Stimulated activated CD8-positive, alpha-beta memory T cell treated with anti-CD3 and anti-CD28 coated beads, Interleukin-15, amount 100 ng/mL, for 4 hours (primary cell): ENCODE data around the gene POLR3B.

Experiments used
- DNase-seq, 2 donors: peaks; one replicate each; pipeline ENCODE4 v3.0.0-alpha.2; 2020; ENCODE audit warnings: low read depth in 2 of 2

The POLR3B gene

DNA sequence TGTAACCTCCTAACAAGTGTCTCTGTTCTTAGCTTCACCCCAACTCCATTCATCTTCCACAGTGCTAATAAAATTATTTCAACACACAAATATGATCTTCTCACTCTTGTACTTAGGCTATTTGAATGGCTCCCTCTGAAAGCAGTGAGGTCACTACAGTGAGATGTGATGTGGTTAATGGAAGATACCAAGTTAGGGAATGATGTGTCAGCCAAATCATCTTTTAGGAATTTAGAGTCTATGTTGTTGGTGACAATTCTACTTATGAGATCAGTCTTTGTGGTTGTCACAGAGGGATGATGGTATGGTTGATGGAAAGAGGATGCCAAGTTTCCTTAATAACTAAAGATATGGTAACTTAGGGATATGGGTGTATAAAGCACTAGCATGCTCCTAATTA lies 57.6 kb downstream of the POLR3B start:
- no peak for DNase-seq

DNA sequence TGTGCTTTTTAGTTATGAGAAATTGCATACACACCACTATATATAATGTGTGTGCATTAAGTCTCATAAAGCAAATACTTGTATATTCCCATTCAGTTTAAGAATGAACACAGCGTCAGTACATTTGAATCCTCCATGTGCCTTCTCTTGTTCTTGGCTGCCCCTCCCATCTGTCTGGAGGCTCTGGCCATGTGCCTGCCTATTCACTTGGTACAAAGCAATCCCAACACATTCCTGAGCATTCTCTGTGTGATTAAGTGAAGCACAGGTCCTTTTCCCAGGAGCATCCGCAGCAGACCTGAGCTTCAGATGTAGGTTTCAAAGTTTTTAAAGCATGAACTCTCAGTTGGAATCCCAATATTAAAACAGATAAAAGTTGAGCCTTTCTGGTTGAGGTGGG lies 58.7 kb downstream of the POLR3B start:
- no peak for DNase-seq

DNA sequence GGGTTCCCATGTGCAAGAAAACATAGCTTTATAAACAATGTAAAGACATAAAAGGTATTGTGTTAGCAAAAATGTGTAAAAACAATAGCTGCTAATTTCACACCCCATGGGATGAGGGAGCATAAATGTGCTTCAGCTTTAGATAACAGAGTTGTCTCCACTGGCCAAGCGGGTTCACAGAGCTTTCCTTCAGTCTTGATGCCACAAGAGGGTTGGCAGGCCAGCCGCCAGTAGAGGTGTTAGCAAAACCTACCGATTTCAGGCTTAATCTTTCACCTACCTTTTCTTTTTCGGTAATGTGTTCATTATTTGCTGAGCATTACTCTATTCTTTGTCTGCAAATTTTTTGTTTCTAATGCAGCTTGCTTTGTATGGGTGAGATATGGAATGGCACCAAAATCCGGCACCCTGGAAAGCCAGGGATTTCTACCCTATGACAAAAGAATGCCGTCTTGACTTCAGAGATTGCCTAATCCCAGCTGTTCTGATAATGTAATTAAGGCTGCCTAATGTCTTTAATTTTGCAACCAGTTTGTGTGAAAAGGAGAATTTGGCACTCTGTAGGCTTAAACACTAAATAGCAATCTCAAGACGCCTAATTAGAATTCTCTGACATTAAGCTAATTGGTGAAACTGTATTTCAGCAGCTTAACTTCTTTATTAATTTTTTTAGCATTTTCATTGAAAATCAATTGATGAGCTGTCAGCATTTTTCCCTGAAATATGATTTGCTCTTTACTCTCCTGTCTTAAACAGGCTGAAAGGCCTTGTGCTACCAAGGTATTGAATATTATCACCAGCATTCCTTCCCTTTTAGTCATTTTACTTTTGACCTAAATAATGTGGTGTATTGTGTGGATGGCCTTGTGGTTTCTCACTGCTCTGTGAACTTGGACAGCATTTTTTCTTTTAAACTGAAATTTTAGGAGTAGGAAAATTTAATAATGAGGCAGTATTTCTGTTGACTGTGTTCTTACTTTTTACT lies 60.7 kb downstream of the POLR3B start:
- no peak for DNase-seq

DNA sequence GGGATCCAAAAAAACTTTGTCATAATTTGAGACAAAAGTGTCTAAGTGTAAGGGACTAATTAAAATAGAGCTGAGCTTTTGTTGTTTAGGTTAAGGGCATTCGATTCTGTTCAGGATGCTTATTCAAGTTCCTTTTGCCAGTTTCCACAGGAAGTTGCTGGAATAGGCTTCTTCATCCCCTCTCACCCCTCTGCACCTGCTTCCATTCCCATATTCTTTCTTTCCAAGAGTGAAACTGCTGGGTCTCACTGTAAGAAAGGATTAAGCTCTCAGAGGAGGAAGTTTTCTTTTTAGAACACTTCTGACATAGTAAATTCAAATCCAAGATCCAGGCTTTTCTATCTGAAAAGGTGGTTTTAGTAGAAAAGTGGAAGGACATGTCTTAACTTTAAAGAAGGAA lies 61.4 kb downstream of the POLR3B start:
- DNase-seq = no peak

DNA sequence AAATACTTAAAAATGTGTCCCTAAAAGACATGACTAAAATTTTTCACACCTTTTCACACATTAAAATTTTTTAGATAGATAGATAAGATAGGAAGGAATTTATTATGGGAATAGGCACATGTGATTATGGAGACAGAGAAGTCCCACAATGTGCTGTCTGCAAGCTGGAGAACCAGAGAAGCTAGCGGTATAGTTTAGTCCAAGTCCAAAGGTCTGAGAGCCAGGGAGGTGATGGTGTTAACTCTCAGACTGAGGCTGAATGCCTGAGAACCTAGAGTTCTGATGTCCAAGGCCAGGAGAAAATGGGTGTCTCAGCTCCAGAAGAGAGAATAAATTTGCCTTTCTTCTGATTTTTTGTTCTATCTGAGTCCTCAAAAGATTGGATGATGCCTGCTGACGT lies 65.7 kb downstream of the POLR3B start:
- DNase-seq = no peak

DNA sequence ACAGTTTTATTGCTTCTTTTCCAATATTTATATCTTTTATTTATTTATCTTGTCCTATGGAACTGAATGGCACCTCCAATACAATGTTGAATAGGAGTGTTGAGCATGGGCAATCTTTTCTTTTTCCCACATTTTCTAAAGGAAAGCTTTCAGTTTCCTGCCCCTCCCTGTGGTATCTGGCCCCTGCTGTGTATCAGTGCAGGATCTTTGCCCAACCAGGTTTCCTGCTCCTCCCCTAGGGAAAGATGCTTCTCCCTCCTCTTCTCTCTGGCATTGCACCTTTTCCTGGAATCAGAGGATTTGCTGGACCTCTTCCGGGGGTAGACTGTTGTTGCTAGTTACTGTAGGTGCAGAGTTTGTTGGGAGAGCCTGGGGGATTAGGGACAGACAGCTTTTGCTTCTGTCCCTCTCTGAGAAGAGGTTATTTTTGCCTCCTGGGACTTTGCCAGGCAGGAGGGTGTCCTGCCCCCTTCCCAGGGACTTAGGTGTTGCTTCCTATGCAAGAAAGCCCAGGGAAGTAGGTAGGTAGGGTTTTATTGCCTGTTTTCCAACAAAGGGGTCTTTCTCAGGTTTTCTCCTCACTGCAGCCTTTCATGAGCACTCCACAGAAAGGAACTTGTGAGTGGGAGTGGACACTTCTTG lies 67.6 kb downstream of the POLR3B start:
- DNase-seq = no peak

- DNase-seq = no peak
Observed at GRCh38 chr12:106427917-106428316, 70.4 kb downstream of the POLR3B start.

DNA sequence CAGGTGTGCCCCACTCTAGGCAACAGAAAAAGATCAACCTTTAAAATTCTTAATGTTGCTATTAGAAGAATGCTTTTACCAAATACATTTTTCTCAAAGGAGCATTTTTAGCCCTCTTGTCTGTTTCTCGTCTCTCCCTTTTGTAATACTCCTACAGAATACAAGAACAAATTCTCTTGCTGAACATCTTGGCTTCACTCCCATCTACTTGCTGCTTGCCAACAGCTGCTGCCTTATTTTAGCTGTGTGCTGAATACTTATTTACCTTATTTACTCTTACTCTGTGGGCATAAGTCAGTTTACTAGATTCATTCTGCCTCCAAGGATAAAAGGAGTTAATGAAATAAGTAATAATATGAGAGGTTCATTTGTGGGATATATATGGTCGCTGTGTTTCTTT lies 70.8 kb downstream of the POLR3B start:
- DNase-seq = no peak

- no peak for DNase-seq
Observed at GRCh38 chr12:106429043-106429552, 71.5 kb downstream of the POLR3B start.

DNA sequence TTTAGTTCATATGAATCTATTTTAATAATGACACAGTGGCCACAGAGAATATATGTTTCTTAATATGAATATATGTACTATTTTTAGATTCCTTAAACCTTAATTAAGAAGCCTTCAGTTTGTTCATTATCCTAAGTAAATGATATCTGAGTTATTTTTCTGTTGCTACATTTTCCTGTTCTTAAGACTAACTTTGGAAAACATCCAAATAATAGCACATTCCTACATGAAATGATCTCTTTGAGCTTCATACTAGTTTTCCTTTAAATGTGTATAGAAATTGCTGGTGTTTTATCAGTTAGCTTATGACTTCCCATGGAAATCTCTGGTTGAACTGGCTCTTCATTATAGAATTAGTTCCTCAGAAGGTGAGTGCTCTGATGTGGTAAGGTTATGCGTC lies 72.1 kb downstream of the POLR3B start:
- DNase-seq = no peak

GRCh38 chr12:106431839-106432411 lies 74.4 kb downstream of the POLR3B start:
- no peak for DNase-seq

DNA sequence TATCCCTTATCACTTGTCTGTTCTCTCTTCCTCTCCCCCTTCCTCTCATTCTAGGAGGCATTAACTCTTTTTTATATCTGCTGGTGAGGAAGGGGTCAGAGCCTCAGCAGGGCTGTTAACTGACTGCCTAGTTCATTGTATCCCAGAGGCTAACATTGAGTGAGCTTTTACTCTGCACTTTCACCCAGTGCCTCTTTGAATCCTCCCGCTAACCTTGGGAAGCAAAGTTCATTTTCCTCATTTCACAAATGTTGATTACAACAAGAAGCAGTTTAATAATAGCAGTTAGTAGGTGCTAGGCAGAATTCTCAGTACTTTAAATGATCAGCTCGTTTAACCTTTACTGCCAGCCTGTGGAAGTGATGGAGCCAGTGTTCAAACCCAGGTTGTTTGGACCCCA lies 75.5 kb downstream of the POLR3B start:
- DNase-seq = no peak

DNA sequence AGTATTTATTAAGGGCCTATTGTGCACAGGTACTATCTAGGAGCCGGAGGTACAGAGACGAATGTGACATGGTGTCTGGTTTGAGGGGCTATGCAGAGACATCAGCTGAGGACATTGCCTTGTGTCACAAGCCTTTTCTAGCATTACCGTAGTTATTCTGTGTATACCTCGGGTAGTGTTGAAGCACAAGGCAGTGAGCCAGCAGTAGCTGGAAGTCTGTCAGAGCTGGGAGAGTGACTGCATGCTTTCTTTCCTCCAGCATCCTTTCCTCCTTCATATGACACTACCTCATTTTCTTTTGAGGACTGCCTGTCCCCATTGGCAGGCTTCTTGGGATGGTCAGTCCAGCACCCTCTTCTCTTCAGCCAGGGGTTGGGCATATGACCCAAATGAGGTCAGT lies 77.0 kb downstream of the POLR3B start:
- DNase-seq = no peak

DNA sequence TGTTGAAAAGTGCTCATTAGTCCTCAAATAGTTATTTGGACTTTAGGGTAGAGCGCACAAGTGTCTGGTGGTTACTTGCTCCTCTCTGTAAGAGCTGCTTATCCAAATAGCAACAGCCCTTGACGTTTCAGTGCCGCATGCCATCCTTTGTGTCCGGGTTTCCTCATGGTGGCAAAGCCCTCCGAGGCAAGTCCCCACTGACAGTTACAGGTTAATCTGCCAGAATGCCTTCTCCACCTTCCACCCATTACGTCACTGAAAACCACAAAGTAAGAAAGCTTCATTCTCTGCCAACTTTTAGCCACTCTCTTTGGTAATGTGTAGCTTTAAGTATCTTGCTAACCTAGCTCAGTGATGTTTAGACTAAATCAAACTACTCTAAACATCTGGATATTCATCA lies 78.6 kb downstream of the POLR3B start:
- no peak for DNase-seq

GRCh38 chr12:106442575-106442974 lies 85.0 kb downstream of the POLR3B start:
- DNase-seq = no peak

DNA sequence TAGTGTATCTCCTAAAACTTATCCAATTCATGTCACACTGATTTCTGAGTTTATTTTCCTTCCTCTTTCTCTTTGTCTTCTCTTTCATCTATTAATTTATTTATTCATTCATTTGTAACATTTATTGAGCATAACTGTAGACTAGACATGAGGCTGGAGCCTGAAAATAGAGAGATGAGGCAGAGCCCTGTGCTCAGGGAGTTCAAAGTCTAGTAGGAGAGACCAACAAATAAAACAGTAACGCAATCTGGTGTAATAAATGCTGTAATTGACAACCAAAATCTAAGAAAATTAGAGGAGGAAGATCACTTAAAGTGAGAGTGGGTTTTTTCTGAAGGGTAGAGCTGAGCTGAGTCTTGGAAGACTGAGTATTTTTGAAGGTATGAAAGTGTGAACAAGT lies 87.5 kb downstream of the POLR3B start:
- no peak for DNase-seq

DNA sequence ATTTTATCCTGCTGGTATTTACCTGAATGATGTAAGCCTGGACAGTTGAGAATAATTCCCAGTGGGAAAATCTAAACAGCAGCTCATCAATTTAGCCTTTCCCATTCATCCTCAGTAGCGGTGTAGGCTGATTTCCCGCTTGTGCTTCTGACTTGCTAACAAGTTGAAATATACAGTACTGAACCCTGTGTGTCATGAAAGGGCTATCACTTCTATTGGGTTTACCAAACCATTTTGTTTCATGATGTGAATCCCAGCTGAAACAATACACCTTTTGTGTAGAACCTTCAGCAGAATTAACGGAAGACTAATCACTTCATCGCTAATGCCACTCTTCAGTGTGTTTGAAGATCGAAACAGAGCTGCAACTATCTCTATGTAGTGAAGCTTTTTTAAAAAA lies 88.4 kb downstream of the POLR3B start:
- no peak for DNase-seq

- DNase-seq = no peak
Observed at GRCh38 chr12:106446419-106447092, 89.0 kb downstream of the POLR3B start.

DNA sequence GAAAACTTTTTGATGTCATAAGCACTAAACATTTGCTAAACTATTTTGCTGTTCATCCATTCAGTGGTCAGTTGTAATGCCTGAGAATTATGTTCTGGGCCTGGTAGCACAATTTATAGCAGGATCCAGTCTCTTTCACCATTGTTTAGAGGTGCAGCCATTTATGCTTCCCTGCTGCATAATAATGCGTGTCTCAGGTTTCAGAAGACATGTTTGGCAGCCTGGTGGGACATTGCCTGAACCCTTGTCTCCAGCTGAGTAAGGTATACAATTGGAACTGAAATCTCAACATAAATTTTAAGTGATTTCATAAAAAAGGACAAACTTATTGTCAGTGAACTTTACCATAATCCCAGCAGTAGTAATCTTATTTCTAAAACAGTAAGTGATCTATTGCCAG lies 94.8 kb downstream of the POLR3B start:
- no peak for DNase-seq

GRCh38 chr12:106455111-106455510 lies 97.6 kb downstream of the POLR3B start:
- DNase-seq = no peak

GRCh38 chr12:106459124-106459523 lies 101.6 kb downstream of the POLR3B start:
- no peak for DNase-seq

GRCh38 chr12:106459534-106459933 lies 102.0 kb downstream of the POLR3B start:
- no peak for DNase-seq
